ENCODE results near the gene UNCX.

- TF ChIP-seq, protein P1, sequence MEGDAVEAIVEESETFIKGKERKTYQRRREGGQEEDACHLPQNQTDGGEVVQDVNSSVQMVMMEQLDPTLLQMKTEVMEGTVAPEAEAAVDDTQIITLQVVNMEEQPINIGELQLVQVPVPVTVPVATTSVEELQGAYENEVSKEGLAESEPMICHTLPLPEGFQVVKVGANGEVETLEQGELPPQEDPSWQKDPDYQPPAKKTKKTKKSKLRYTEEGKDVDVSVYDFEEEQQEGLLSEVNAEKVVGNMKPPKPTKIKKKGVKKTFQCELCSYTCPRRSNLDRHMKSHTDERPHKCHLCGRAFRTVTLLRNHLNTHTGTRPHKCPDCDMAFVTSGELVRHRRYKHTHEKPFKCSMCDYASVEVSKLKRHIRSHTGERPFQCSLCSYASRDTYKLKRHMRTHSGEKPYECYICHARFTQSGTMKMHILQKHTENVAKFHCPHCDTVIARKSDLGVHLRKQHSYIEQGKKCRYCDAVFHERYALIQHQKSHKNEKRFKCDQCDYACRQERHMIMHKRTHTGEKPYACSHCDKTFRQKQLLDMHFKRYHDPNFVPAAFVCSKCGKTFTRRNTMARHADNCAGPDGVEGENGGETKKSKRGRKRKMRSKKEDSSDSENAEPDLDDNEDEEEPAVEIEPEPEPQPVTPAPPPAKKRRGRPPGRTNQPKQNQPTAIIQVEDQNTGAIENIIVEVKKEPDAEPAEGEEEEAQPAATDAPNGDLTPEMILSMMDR (IDR thresholded peaks at IDR 0.05; ENCODE audit: insufficient read depth, low read length, poor library complexity, severe bottlenecking), result no peak
- no peak for TF ChIP-seq EZH2phosphoT487 (conservative IDR thresholded peaks at IDR 0.05; ENCODE audit: low read length)
Observed at GRCh38 chr7:1232103-1232466, 587 bp upstream of the UNCX start.
